Esophagus squamous epithelium (tissue), 4 donors: Measurements from ENCODE around the gene ZNF436.

Experiments used
- POLR2A ChIP-seq, 4 donors: fragments of 450-650 bp; IDR thresholded peaks; one replicate each; pipeline ENCODE4 v1.6.1; 2017; ENCODE audit warnings: antibody characterized with exemption in 4 of 4, mild to moderate bottlenecking in 4 of 4, moderate library complexity in 3 of 4
- TF ChIP-seq, protein P1 (sequence below), 6 experiments: fragments of 450-650 bp in 4 of 6; fragments of 200-600 bp in 2 of 6; sonication (generic) in 2 of 6; IDR thresholded peaks; one replicate each; pipeline ENCODE4 v1.5.1; 2016 to 2019; ENCODE audit warnings: antibody characterized with exemption in 6 of 6, mild to moderate bottlenecking in 4 of 6, moderate library complexity in 4 of 6

GRCh38 chr1:23366146-23366545 lies 3.5 kb downstream of the ZNF436 start:
- TF ChIP-seq POLR2A (IDR thresholded peaks at IDR 0.05) = no peak
- TF ChIP-seq, protein P1, sequence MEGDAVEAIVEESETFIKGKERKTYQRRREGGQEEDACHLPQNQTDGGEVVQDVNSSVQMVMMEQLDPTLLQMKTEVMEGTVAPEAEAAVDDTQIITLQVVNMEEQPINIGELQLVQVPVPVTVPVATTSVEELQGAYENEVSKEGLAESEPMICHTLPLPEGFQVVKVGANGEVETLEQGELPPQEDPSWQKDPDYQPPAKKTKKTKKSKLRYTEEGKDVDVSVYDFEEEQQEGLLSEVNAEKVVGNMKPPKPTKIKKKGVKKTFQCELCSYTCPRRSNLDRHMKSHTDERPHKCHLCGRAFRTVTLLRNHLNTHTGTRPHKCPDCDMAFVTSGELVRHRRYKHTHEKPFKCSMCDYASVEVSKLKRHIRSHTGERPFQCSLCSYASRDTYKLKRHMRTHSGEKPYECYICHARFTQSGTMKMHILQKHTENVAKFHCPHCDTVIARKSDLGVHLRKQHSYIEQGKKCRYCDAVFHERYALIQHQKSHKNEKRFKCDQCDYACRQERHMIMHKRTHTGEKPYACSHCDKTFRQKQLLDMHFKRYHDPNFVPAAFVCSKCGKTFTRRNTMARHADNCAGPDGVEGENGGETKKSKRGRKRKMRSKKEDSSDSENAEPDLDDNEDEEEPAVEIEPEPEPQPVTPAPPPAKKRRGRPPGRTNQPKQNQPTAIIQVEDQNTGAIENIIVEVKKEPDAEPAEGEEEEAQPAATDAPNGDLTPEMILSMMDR (IDR thresholded peaks at IDR 0.05) = no peak
